WI38 (cell line): ENCODE results near the gene STK16.

ENCODE experiments used
- H3K4me3 ChIP-seq: 2 replicates; pipeline ENCODE4 v1.5.1; 2011; ENCODE audit warnings: low read depth, mild to moderate bottlenecking, control low read depth, low read length
- TF ChIP-seq, protein P1 (sequence below): IDR thresholded peaks from 2 replicates; pipeline ENCODE4 v1.5.1; 2012; ENCODE audit warnings: low read depth, mild to moderate bottlenecking, control low read depth, low read length

STK16 gene

DNA sequence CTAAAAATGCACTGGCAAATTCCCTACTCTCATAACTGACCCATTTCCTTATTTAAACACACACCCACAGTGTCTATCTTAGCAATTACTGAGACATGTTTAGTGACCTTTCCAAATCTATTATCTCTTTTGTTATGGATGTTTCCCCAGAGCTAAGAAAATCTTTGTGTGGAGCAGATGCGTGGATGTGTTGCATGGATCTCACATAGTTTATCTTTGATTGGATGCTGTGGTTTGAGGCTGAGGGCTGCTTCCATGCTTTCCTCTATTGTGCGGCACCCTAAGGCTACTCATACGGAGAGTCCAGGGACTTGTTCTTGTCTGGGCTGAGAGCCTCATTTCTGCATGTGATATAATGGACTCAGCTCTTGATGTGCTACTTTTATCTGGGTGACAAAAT lies 10.9 kb upstream of the STK16 start:
- no peak overlapping the region for H3K4me3 ChIP-seq
- TF ChIP-seq, protein P1, sequence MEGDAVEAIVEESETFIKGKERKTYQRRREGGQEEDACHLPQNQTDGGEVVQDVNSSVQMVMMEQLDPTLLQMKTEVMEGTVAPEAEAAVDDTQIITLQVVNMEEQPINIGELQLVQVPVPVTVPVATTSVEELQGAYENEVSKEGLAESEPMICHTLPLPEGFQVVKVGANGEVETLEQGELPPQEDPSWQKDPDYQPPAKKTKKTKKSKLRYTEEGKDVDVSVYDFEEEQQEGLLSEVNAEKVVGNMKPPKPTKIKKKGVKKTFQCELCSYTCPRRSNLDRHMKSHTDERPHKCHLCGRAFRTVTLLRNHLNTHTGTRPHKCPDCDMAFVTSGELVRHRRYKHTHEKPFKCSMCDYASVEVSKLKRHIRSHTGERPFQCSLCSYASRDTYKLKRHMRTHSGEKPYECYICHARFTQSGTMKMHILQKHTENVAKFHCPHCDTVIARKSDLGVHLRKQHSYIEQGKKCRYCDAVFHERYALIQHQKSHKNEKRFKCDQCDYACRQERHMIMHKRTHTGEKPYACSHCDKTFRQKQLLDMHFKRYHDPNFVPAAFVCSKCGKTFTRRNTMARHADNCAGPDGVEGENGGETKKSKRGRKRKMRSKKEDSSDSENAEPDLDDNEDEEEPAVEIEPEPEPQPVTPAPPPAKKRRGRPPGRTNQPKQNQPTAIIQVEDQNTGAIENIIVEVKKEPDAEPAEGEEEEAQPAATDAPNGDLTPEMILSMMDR: no peak

DNA sequence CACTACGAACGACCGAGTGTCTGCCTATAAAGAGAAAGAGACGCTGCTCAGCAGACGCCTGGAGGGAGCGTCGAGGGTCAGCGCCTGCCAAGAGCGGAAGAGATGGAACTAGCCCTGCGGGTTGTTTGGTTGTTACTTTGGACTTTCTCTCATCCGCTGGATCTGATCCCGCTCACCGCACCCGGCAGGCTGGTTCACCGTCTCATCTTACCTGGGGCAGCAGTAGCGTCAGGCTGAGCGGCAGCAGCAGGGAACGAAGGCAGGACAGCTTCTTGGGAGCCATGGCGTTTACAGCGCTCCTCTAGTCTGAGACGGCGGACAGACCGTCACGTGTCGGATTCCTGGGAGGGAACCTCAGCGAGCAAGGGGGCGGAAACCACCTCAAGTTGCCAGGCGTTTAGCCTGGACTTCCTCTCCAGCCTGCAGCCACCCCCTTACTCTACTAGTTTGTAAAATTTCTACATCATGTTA lies 2.0 kb upstream of the STK16 start:
- H3K4me3 ChIP-seq: no peak overlapping the region
- TF ChIP-seq, protein P1: no peak

DNA sequence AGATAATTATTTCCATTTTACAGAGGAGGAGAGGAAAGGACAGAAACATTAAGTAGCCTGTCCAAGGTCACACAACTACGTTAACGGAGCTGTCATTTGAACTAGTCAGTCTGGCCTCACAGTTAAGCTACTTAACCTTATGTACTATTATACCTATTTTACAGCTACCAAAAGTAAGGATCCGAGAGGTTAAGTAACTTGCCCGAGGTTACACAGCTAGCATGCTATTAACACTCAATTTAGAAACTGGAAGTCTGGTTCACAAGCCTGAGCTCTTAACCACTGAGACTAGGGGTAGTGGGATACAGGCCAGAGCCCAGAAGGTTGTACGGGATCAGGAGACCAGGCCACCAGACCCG lies 511 bp upstream of the STK16 start:
- TF ChIP-seq, protein P1: no peak
- H3K4me3 ChIP-seq: peak overlapping the region; percentile 68

DNA sequence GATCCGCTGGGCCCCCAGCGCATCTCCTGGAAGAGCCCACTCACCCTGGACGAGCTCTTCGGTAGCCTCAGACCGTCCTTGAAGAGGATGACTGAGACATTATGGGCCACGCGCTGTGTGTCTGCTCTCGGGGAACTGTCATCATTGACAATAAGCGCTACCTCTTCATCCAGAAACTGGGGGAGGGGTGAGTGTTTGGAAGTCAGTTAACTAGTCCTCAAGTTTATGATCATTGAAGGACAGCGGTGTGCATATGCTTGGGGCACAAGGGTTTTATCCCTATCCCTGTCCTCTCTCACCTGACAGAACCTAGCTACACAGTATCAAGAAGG lies 586 bp downstream of the STK16 start:
- H3K4me3 ChIP-seq: peak overlapping the region; percentile 68
- TF ChIP-seq, protein P1: no peak

DNA sequence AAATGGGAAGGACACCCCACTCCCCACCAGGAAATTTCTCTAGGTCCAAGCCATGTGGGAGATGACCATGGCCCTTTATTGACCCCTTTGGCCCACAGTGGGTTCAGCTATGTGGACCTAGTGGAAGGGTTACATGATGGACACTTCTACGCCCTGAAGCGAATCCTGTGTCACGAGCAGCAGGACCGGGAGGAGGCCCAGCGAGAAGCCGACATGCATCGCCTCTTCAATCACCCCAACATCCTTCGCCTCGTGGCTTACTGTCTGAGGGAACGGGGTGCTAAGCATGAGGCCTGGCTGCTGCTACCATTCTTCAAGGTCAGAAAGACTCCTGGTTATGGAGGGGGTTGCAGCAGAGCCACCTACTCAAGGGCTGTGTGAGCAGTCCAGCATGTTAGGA lies 1.3 kb downstream of the STK16 start:
- H3K4me3 ChIP-seq: no peak overlapping the region

DNA sequence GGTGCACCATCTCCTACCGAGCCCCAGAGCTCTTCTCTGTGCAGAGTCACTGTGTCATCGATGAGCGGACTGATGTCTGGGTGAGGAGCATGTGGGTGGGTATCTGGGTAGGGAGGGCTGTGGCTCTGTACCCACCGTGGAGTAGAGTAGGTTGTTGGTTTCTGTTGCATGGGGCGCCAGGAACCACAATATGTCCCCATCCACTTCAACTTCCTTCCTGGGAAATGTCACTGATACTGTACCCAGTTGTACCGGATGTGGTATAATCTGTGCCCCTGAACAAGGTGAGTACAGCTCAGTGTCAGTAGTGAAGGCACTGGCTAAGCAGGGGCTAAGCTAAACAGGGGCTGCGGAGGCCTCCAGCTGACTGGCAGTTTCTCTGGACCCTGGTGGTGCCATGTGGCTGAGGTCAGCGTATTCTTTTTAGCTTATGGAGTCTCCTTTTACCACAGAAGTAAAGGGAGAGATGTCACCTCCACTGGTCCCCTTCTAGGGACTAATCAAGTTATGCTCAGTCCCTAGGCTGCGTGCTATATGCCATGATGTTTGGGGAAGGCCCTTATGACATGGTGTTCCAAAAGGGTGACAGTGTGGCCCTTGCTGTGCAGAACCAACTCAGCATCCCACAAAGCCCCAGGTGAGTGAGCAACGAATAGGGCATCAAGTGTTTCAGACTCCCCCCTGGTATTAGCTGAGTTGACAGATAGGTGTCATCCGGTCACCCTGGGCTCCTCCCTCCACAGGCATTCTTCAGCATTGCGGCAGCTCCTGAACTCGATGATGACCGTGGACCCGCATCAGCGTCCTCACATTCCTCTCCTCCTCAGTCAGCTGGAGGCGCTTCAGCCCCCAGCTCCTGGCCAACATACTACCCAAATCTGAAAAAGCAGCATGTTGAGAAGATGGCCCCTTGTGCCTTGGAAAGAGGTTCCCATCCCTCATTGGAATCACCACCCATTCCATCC lies 2.7 kb downstream of the STK16 start:
- TF ChIP-seq, protein P1: no peak
- H3K4me3 ChIP-seq: no peak overlapping the region

More for the DNA sequence above, 1.3 kb downstream of the STK16 start:
- TF ChIP-seq, protein P1: no peak

DNA sequence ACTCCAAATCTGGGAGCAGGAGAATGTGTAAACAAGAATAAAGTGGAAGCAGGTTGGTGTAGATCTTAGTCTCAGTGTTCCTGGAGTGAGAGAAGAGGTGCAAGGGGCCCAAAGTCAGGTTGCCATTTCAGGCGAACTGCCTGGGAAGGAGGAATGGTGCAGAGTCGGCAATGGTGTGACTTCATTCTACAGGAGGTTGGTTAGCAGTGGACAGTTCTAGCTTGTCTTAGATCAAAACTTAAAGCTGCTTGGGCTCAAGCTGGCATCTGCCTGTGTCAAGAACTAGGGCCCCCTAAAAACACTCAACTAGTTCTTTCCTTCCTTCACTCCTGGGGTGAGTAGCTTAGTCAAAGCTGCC lies 3.5 kb downstream of the STK16 start:
- no peak overlapping the region for H3K4me3 ChIP-seq
- TF ChIP-seq, protein P1: no peak
